HEK293 (cell line): ENCODE data around the gene TAS2R40.

Experiments
- CTCF ChIA-PET: fragments of 350-600 bp; formaldehyde crosslinking; extraction: SDS; loops from one replicate; lab custom pipeline; 2021; ENCODE audit warnings: antibody characterized with exemption; lab: Yijun Ruan, JAX
- POLR2A ChIA-PET: fragments of 300-600 bp; formaldehyde crosslinking; extraction: SDS; loops from one replicate; lab custom pipeline; 2020; ENCODE audit warnings: antibody characterized with exemption, inconsistent platforms; lab: Yijun Ruan, JAX
- H3K27ac ChIP-seq: fragments of 200-500 bp; sonication (Bioruptor generic); 2 replicates; pipeline ENCODE4 v1.5.1; 2014; ENCODE audit warnings: low read depth, low read length, control low read depth, inconsistent platforms; ENCODE audit errors: extremely low read depth
- H3K36me3 ChIP-seq, 2 experiments: fragments of 200-500 bp in 1 of 2; sonication (Bioruptor generic) in 1 of 2; 1 replicate in 1 of 2; 2 replicates in 1 of 2; pipeline ENCODE4 v1.5.1; 2014 to 2017; ENCODE audit warnings: inconsistent platforms in 2 of 2, low read length in 2 of 2; ENCODE audit not compliant: control insufficient read depth in 2 of 2, insufficient read depth in 1 of 2
- H3K4me1 ChIP-seq: fragments of 200-500 bp; sonication (Bioruptor generic); 2 replicates; pipeline ENCODE4 v1.5.1; 2014; ENCODE audit warnings: mild to moderate bottlenecking, low read length, inconsistent platforms; ENCODE audit not compliant: control insufficient read depth, insufficient read depth
- H3K4me3 ChIP-seq: 2 replicates; pipeline ENCODE4 v1.5.1; 2011; ENCODE audit warnings: low read depth, mild to moderate bottlenecking, control low read depth, low read length, moderate library complexity
- H3K9me3 ChIP-seq: fragments of 200-500 bp; sonication (Bioruptor generic); 2 replicates; pipeline ENCODE4 v1.5.1; 2014; ENCODE audit warnings: low read depth, low read length, inconsistent platforms; ENCODE audit not compliant: control insufficient read depth, insufficient read depth
- FEZF1 ChIP-seq: fragments of 450-650 bp; formaldehyde crosslinking; IDR thresholded peaks from 2 replicates; pipeline ENCODE4 v1.5.1; 2016; ENCODE audit warnings: missing biosample characterization, missing genetic modification characterization
- GLI2 ChIP-seq: fragments of 450-650 bp; formaldehyde crosslinking; IDR thresholded peaks from 2 replicates; pipeline ENCODE4; 2017; ENCODE audit warnings: missing biosample characterization, missing genetic modification characterization, low read depth, borderline replicate concordance
- PBX3 ChIP-seq: sonication (generic); formaldehyde crosslinking; IDR thresholded peaks from 2 replicates; pipeline ENCODE4 v1.8.1; 2022; ENCODE audit warnings: mild to moderate bottlenecking, moderate library complexity, missing genetic modification reagents
- REPIN1 ChIP-seq: fragments of 450-650 bp; formaldehyde crosslinking; IDR thresholded peaks from 2 replicates; pipeline ENCODE4 v1.5.1; 2017; ENCODE audit warnings: missing biosample characterization, missing genetic modification characterization, low read depth
- SETDB1 ChIP-seq: IDR thresholded peaks from one replicate; pipeline ENCODE4 v1.6.1; 2017; ENCODE audit warnings: mild to moderate bottlenecking, low read length, moderate library complexity, mixed read lengths; ENCODE audit not compliant: insufficient read length
- ZFP37 ChIP-seq: fragments of 450-650 bp; formaldehyde crosslinking; IDR thresholded peaks from 2 replicates; pipeline ENCODE4 v1.5.1; 2016; ENCODE audit warnings: missing biosample characterization, missing genetic modification characterization
- ZNF2 ChIP-seq: fragments of 450-650 bp; formaldehyde crosslinking; IDR thresholded peaks from 2 replicates; pipeline ENCODE4 v1.5.1; 2016; ENCODE audit warnings: missing biosample characterization, missing genetic modification characterization
- ZNF239 ChIP-seq: fragments of 450-650 bp; formaldehyde crosslinking; IDR thresholded peaks from 2 replicates; pipeline ENCODE4 v1.5.1; 2016; ENCODE audit warnings: missing biosample characterization, missing genetic modification characterization
- ZNF341 ChIP-seq: fragments of 450-650 bp; formaldehyde crosslinking; IDR thresholded peaks from 2 replicates; pipeline ENCODE4; 2016; ENCODE audit warnings: low read depth, missing biosample characterization, missing genetic modification characterization
- ZNF354C ChIP-seq: fragments of 450-650 bp; formaldehyde crosslinking; IDR thresholded peaks from 2 replicates; pipeline ENCODE4 v1.5.1; 2016; ENCODE audit warnings: missing biosample characterization, missing genetic modification characterization, low read depth, borderline replicate concordance
- ZNF521 ChIP-seq: fragments of 450-650 bp; formaldehyde crosslinking; IDR thresholded peaks from 2 replicates; pipeline ENCODE4 v1.5.1; 2017; ENCODE audit warnings: missing biosample characterization, mild to moderate bottlenecking, missing genetic modification characterization
- ZNF530 ChIP-seq: fragments of 450-650 bp; formaldehyde crosslinking; IDR thresholded peaks from 2 replicates; pipeline ENCODE4 v1.5.1; 2016; ENCODE audit warnings: low read depth, missing biosample characterization, missing genetic modification characterization
- ZNF658 ChIP-seq: fragments of 450-650 bp; formaldehyde crosslinking; IDR thresholded peaks from 2 replicates; pipeline ENCODE4; 2016; ENCODE audit warnings: missing biosample characterization, missing genetic modification characterization
- ZNF707 ChIP-seq: fragments of 450-650 bp; formaldehyde crosslinking; IDR thresholded peaks from 2 replicates; pipeline ENCODE4 v1.5.1; 2016; ENCODE audit warnings: missing biosample characterization, missing genetic modification characterization
- ZNF768 ChIP-seq: fragments of 450-650 bp; formaldehyde crosslinking; IDR thresholded peaks from 2 replicates; pipeline ENCODE4 v1.5.1; 2018; ENCODE audit warnings: missing biosample characterization, mild to moderate bottlenecking, missing genetic modification characterization
- ZNF792 ChIP-seq: fragments of 450-650 bp; formaldehyde crosslinking; IDR thresholded peaks from 2 replicates; pipeline ENCODE4 v1.5.1; 2016; ENCODE audit warnings: missing biosample characterization, missing genetic modification characterization
- ZNF830 ChIP-seq: fragments of 450-650 bp; IDR thresholded peaks from 2 replicates; pipeline ENCODE4 v1.5.0; 2018; ENCODE audit warnings: missing biosample characterization, missing genetic modification characterization, low read depth, mild to moderate bottlenecking, moderate library complexity
- TF ChIP-seq, protein P1 (sequence below): fragments of 450-650 bp; formaldehyde crosslinking; IDR thresholded peaks from 2 replicates; pipeline ENCODE4 v1.5.1; 2016; ENCODE audit warnings: missing biosample characterization, missing genetic modification characterization
- TF ChIP-seq, protein P2 (sequence below): fragments of 450-650 bp; formaldehyde crosslinking; conservative IDR thresholded peaks from 2 replicates; pipeline ENCODE4 v1.5.1; 2016; ENCODE audit warnings: low read depth, missing biosample characterization, missing genetic modification characterization

The TAS2R40 gene

GRCh38 chr7:143271240-143271639 lies 49.4 kb downstream of the TAS2R40 start:
- no peaks in the 10 kb centered on the region for H3K4me1 ChIP-seq
- ChIA-PET POLR2A (interaction anchor here (1.5 kb wide), 1 partner anchor 8 kb away, joined by 5 read pairs; the partner anchor contains the start of gene GSTK1), CTCF (interaction anchor here (1.0 kb wide), 1 partner anchor 28 kb away, joined by 3 read pairs; no protein-coding TSS in a partner anchor)
- no peak overlapping the region for H3K27ac ChIP-seq
- no peak overlapping the region for H3K4me3 ChIP-seq
- TF ChIP-seq GLI2 (no peak), ZNF658 (tag by site-specific recombination) (no peak), ZNF530 (tag by site-specific recombination) (no peak), ZFP37 (tag by site-specific recombination) (no peak), ZNF792 (tag by site-specific recombination) (no peak), PBX3 (CRISPR knock-in tag) (no peak), ZNF707 (tag by site-specific recombination) (no peak), SETDB1 (no peak), ZNF768 (no peak), FEZF1 (tag by site-specific recombination) (no peak), ZNF2 (tag by site-specific recombination) (no peak), ZNF239 (tag by site-specific recombination) (no peak), REPIN1 (tag by site-specific recombination) (no peak), ZNF354C (tag by site-specific recombination) (no peak), ZNF341 (tag by site-specific recombination) (no peak), ZNF830 (no peak), ZNF521 (tag by site-specific recombination) (no peak)
- TF ChIP-seq, protein P1, sequence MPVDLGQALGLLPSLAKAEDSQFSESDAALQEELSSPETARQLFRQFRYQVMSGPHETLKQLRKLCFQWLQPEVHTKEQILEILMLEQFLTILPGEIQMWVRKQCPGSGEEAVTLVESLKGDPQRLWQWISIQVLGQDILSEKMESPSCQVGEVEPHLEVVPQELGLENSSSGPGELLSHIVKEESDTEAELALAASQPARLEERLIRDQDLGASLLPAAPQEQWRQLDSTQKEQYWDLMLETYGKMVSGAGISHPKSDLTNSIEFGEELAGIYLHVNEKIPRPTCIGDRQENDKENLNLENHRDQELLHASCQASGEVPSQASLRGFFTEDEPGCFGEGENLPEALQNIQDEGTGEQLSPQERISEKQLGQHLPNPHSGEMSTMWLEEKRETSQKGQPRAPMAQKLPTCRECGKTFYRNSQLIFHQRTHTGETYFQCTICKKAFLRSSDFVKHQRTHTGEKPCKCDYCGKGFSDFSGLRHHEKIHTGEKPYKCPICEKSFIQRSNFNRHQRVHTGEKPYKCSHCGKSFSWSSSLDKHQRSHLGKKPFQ: no peak
- TF ChIP-seq, protein P2, sequence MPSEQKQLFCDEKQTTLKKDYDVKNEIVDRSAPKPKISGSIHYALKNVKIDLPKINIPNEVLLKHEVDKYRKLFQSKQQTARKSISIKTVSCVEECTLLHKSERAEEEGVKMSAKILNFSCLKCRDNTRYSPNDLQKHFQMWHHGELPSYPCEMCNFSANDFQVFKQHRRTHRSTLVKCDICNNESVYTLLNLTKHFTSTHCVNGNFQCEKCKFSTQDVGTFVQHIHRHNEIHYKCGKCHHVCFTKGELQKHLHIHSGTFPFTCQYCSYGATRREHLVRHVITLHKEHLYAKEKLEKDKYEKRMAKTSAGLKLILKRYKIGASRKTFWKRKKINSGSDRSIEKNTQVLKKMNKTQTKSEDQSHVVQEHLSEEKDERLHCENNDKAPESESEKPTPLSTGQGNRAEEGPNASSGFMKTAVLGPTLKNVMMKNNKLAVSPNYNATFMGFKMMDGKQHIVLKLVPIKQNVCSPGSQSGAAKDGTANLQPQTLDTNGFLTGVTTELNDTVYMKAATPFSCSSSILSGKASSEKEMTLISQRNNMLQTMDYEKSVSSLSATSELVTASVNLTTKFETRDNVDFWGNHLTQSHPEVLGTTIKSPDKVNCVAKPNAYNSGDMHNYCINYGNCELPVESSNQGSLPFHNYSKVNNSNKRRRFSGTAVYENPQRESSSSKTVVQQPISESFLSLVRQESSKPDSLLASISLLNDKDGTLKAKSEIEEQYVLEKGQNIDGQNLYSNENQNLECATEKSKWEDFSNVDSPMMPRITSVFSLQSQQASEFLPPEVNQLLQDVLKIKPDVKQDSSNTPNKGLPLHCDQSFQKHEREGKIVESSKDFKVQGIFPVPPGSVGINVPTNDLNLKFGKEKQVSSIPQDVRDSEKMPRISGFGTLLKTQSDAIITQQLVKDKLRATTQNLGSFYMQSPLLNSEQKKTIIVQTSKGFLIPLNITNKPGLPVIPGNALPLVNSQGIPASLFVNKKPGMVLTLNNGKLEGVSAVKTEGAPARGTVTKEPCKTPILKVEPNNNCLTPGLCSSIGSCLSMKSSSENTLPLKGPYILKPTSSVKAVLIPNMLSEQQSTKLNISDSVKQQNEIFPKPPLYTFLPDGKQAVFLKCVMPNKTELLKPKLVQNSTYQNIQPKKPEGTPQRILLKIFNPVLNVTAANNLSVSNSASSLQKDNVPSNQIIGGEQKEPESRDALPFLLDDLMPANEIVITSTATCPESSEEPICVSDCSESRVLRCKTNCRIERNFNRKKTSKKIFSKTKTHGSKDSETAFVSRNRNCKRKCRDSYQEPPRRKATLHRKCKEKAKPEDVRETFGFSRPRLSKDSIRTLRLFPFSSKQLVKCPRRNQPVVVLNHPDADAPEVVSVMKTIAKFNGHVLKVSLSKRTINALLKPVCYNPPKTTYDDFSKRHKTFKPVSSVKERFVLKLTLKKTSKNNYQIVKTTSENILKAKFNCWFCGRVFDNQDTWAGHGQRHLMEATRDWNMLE (tag by site-specific recombination): no peak
- H3K36me3 ChIP-seq: peaks cover 0 to 35% of the 10 kb centered on the region in 2 experiments; a peak in 1 of 3 replicates
- no peaks in the 10 kb centered on the region for H3K9me3 ChIP-seq
